ENCODE data around the gene DCST2. TPM values are rescaled to one million over a fixed set of nuclear protein-coding genes. Genes with fewer than 3 reads are reported as not detected.
A peak's percentile ranks its signal among the peaks of the same experiment; 100 is the strongest.

The DCST2 gene
- total and polyA plus RNA-seq, 4 donors = 0.31 to 1.7 (median 1.2) TPM

GRCh38 chr1:155070721-155071569, 37.4 kb upstream of the DCST2 start:
- no peak for TF ChIP-seq CTCF (IDR thresholded peaks at IDR 0.05; ENCODE audit: control extremely low read depth, extremely low read depth)
- peak; percentile 77 to 84 (median 83) for DNase-seq
- peaks cover 0 to 11% (median 5%) of the 10 kb centered on the region in 4 donors for H3K36me3 ChIP-seq (ENCODE audit: control insufficient read depth in 4 of 4, insufficient read depth in 4 of 4, low read length in 4 of 4)
- no peak overlapping the region for H3K4me3 ChIP-seq
- H3K9me3 ChIP-seq (ENCODE audit: control insufficient read depth in 4 of 4, insufficient read depth in 3 of 4, low read length in 3 of 4) = no peaks in the 10 kb centered on the region
- H3K27me3 ChIP-seq (ENCODE audit: control insufficient read depth in 3 of 3, insufficient read depth in 3 of 3, low read length in 2 of 3) = peaks cover 0 to 15% (median 13%) of the 10 kb centered on the region in 3 donors
- peaks cover 2 to 15% (median 6%) of the 10 kb centered on the region in 5 donors for H3K4me1 ChIP-seq (ENCODE audit: control insufficient read depth in 5 of 5, insufficient read depth in 5 of 5, low read length in 5 of 5)
- ATAC-seq (ENCODE audit: insufficient read depth, low FRiP score) = peak; percentile 81
- H3K27ac ChIP-seq (ENCODE audit: low read depth in 1 of 2, low read length in 1 of 2) = peak overlapping the region; percentile 54 to 61
- peak overlapping the region in 1 of 2 donors; percentile 72 for H3K9ac ChIP-seq (ENCODE audit: insufficient read depth in 1 of 2, low read length in 2 of 2)
- 7% methylated on average over 49 to 61 of the region's 61 CpGs for WGBS, 2 donors

GRCh38 chr1:155070158-155070621, 36.6 kb upstream of the DCST2 start:
- peaks cover 2 to 15% (median 4%) of the 10 kb centered on the region in 5 donors for H3K4me1 ChIP-seq (ENCODE audit: control insufficient read depth in 5 of 5, insufficient read depth in 5 of 5, low read length in 5 of 5)
- TF ChIP-seq CTCF (IDR thresholded peaks at IDR 0.05; ENCODE audit: control extremely low read depth, extremely low read depth) = no peak
- no peaks in the 10 kb centered on the region for H3K9me3 ChIP-seq (ENCODE audit: control insufficient read depth in 4 of 4, insufficient read depth in 3 of 4, low read length in 3 of 4)
- peaks cover 0 to 13% (median 13%) of the 10 kb centered on the region in 3 donors for H3K27me3 ChIP-seq (ENCODE audit: control insufficient read depth in 3 of 3, insufficient read depth in 3 of 3, low read length in 2 of 3)
- no peak for DNase-seq
- H3K4me3 ChIP-seq = no peak overlapping the region
- H3K36me3 ChIP-seq (ENCODE audit: control insufficient read depth in 4 of 4, insufficient read depth in 4 of 4, low read length in 4 of 4) = peaks cover 0 to 11% (median 5%) of the 10 kb centered on the region in 4 donors
- 40 to 52% methylated on average over 28 of the region's 28 CpGs for WGBS, 2 donors
- no peak overlapping the region for H3K27ac ChIP-seq (ENCODE audit: low read depth in 1 of 2, low read length in 1 of 2)
- no peak for ATAC-seq (ENCODE audit: insufficient read depth, low FRiP score)
- peak overlapping the region in 1 of 2 donors; percentile 72 for H3K9ac ChIP-seq (ENCODE audit: insufficient read depth in 1 of 2, low read length in 2 of 2)

DNA sequence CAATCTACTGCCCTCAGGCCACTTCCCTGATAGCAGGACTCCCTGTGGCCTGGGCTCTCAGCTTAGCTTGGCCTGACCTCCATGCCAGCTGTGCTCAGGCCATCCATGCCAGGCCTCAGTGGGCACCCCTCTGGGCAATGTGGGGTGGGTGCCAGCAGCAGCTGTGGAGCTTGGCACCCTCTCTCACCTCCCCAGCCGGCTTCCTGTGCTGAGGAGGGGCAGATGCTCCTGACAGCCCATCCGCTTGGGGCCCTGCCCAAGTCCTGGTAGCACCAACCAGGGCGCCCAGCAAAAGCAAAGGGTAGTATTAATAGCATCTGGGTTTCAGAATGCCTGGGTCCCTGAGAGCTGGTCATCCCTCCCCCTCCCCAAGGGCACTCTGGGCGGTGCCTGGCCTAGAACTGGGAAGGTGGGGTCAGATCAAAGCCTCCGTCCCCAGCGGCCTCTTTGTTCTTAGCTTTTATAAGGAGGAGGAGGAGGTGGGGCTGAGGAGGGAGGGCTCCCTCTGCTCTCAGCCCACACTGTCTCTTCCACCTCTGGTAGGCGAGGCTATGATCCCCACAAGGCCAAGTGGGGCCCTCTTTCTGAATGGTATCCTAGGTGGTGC, 36.1 kb upstream of the DCST2 start:
- Histone ChIP-seq H3K4me1 (ENCODE audit: control insufficient read depth in 5 of 5, insufficient read depth in 5 of 5, low read length in 5 of 5) (peaks cover 2 to 17% (median 4%) of the 10 kb centered on the region in 5 donors), H3K36me3 (ENCODE audit: control insufficient read depth in 4 of 4, insufficient read depth in 4 of 4, low read length in 4 of 4) (peaks cover 0 to 11% (median 5%) of the 10 kb centered on the region in 4 donors), H3K27ac (ENCODE audit: low read depth in 1 of 2, low read length in 1 of 2) (no peak overlapping the region), H3K4me3 (no peak overlapping the region), H3K9me3 (ENCODE audit: control insufficient read depth in 4 of 4, insufficient read depth in 3 of 4, low read length in 3 of 4) (no peaks in the 10 kb centered on the region), H3K27me3 (ENCODE audit: control insufficient read depth in 3 of 3, insufficient read depth in 3 of 3, low read length in 2 of 3) (peaks cover 0 to 13% (median 11%) of the 10 kb centered on the region in 3 donors), H3K9ac (ENCODE audit: insufficient read depth in 1 of 2, low read length in 2 of 2) (no peak overlapping the region)
- TF ChIP-seq CTCF (IDR thresholded peaks at IDR 0.05; ENCODE audit: control extremely low read depth, extremely low read depth) = no peak
- WGBS, 2 donors = 75 to 91% methylated on average over 7 of the region's 7 CpGs
- DNase-seq = peak in 1 of 3 donors; percentile 29
- no peak for ATAC-seq (ENCODE audit: insufficient read depth, low FRiP score)
